Measurements from ENCODE around the gene NDUFB3.

The NDUFB3 gene

GRCh38 chr2:201126308-201127151 lies 54.7 kb downstream of the NDUFB3 start:
- no peaks in the 10 kb centered on the region for H3K27me3 ChIP-seq (ENCODE audit: insufficient read depth, low read length)
- H3K9me3 ChIP-seq (ENCODE audit: low read length) = no peaks in the 10 kb centered on the region
- H2AFZ ChIP-seq (ENCODE audit: low read depth, low read length) = no peak overlapping the region
- no peaks in the 10 kb centered on the region for H3K36me3 ChIP-seq (ENCODE audit: insufficient read depth, low read length)
- H3K4me3 ChIP-seq (ENCODE audit: low read length) = no peak overlapping the region
- H3K4me1 ChIP-seq (ENCODE audit: insufficient read depth, low read length) = peaks cover 7% of the 10 kb centered on the region

GRCh38 chr2:201127152-201127511 lies 55.3 kb downstream of the NDUFB3 start:
- no peaks in the 10 kb centered on the region for H3K9me3 ChIP-seq (ENCODE audit: low read length)
- H3K36me3 ChIP-seq (ENCODE audit: insufficient read depth, low read length) = no peaks in the 10 kb centered on the region
- H2AFZ ChIP-seq (ENCODE audit: low read depth, low read length) = no peak overlapping the region
- H3K27me3 ChIP-seq (ENCODE audit: insufficient read depth, low read length) = no peaks in the 10 kb centered on the region
- peaks cover 7% of the 10 kb centered on the region for H3K4me1 ChIP-seq (ENCODE audit: insufficient read depth, low read length)
- H3K4me3 ChIP-seq (ENCODE audit: low read length) = no peak overlapping the region

GRCh38 chr2:201127570-201127969 lies 55.8 kb downstream of the NDUFB3 start:
- no peaks in the 10 kb centered on the region for H3K9me3 ChIP-seq (ENCODE audit: low read length)
- H3K27me3 ChIP-seq (ENCODE audit: insufficient read depth, low read length) = no peaks in the 10 kb centered on the region
- H2AFZ ChIP-seq (ENCODE audit: low read depth, low read length) = no peak overlapping the region
- peaks cover 7% of the 10 kb centered on the region for H3K4me1 ChIP-seq (ENCODE audit: insufficient read depth, low read length)
- no peak overlapping the region for H3K4me3 ChIP-seq (ENCODE audit: low read length)
- H3K36me3 ChIP-seq (ENCODE audit: insufficient read depth, low read length) = no peaks in the 10 kb centered on the region

GRCh38 chr2:201128033-201128432 lies 56.2 kb downstream of the NDUFB3 start:
- no peaks in the 10 kb centered on the region for H3K9me3 ChIP-seq (ENCODE audit: low read length)
- H3K36me3 ChIP-seq (ENCODE audit: insufficient read depth, low read length) = no peaks in the 10 kb centered on the region
- no peak overlapping the region for H2AFZ ChIP-seq (ENCODE audit: low read depth, low read length)
- no peaks in the 10 kb centered on the region for H3K27me3 ChIP-seq (ENCODE audit: insufficient read depth, low read length)
- peaks cover 7% of the 10 kb centered on the region for H3K4me1 ChIP-seq (ENCODE audit: insufficient read depth, low read length)
- no peak overlapping the region for H3K4me3 ChIP-seq (ENCODE audit: low read length)

GRCh38 chr2:201128933-201129505 lies 57.2 kb downstream of the NDUFB3 start:
- peaks cover 2% of the 10 kb centered on the region for H3K4me1 ChIP-seq (ENCODE audit: insufficient read depth, low read length)
- H3K9me3 ChIP-seq (ENCODE audit: low read length) = no peaks in the 10 kb centered on the region
- no peaks in the 10 kb centered on the region for H3K27me3 ChIP-seq (ENCODE audit: insufficient read depth, low read length)
- H3K36me3 ChIP-seq (ENCODE audit: insufficient read depth, low read length) = no peaks in the 10 kb centered on the region
- H3K4me3 ChIP-seq (ENCODE audit: low read length) = no peak overlapping the region
- H2AFZ ChIP-seq (ENCODE audit: low read depth, low read length) = no peak overlapping the region

- no peaks in the 10 kb centered on the region for H3K9me3 ChIP-seq (ENCODE audit: low read length)
- no peaks in the 10 kb centered on the region for H3K36me3 ChIP-seq (ENCODE audit: insufficient read depth, low read length)
- H2AFZ ChIP-seq (ENCODE audit: low read depth, low read length) = no peak overlapping the region
- H3K27me3 ChIP-seq (ENCODE audit: insufficient read depth, low read length) = no peaks in the 10 kb centered on the region
- no peak overlapping the region for H3K4me3 ChIP-seq (ENCODE audit: low read length)
- no peaks in the 10 kb centered on the region for H3K4me1 ChIP-seq (ENCODE audit: insufficient read depth, low read length)
Observed at GRCh38 chr2:201130524-201131186, 58.9 kb downstream of the NDUFB3 start.

- Histone ChIP-seq H2AFZ (ENCODE audit: low read depth, low read length) (no peak overlapping the region), H3K4me1 (ENCODE audit: insufficient read depth, low read length) (no peaks in the 10 kb centered on the region), H3K9me3 (ENCODE audit: low read length) (no peaks in the 10 kb centered on the region), H3K36me3 (ENCODE audit: insufficient read depth, low read length) (no peaks in the 10 kb centered on the region), H3K27me3 (ENCODE audit: insufficient read depth, low read length) (no peaks in the 10 kb centered on the region), H3K4me3 (ENCODE audit: low read length) (no peak overlapping the region)
Observed at GRCh38 chr2:201132518-201132917, 60.7 kb downstream of the NDUFB3 start.

Measured in neuron (in vitro differentiated cells).